GM12878 (cell line): ENCODE data around the gene C9orf72. TPM values are rescaled to one million over a fixed set of nuclear protein-coding genes. Genes with fewer than 3 reads are reported as not detected.

Experiments used
- ATAC-seq: fragments of 200-7000 bp; cut with Tn5 transposase; 3 replicates; pipeline ENCODE4 v1.9.1; 2020; ENCODE audit warnings: mild to moderate bottlenecking, moderate library complexity
- BruUV-seq: library from RNA; stranded (reverse); fragments of 400-500 nt; replicated peaks from 2 replicates; lab custom pipeline; 2021; lab: Mats Ljungman, UMichigan
- CTCF ChIA-PET: fragments of 300-600 bp; sonication (Branson Sonifier 250); formaldehyde crosslinking; extraction: SDS; loops from one replicate; lab custom pipeline; 2021; ENCODE audit warnings: inconsistent platforms; lab: Yijun Ruan, JAX
- POLR2A ChIA-PET: fragments of 350-600 bp; formaldehyde crosslinking; extraction: SDS; loops from one replicate; lab custom pipeline; 2021; ENCODE audit warnings: inconsistent platforms; lab: Charles Lee
- RAD21 ChIA-PET: fragments of 300-600 bp; sonication (Branson Sonifier 250); formaldehyde crosslinking; loops from one replicate; lab custom pipeline; 2023; ENCODE audit warnings: antibody characterized with exemption; ENCODE audit not compliant: unreplicated experiment; lab: Charles Lee
- SMC1A ChIA-PET: fragments of 300-600 bp; sonication (Branson Sonifier 250); formaldehyde crosslinking; loops from one replicate; lab custom pipeline; 2023; ENCODE audit not compliant: unreplicated experiment, uncharacterized antibody; lab: Charles Lee
- DNase-seq: peaks from one replicate; pipeline ENCODE4 v3.0.0-alpha.2; 2011; ENCODE audit warnings: low read depth, low spot score
- FAIRE-seq: peaks from 3 replicates; lab custom pipeline; 2011; peaks lifted over from hg19 to GRCh38; lab: Jason Lieb, UNC
- H2AFZ ChIP-seq: 2 replicates; pipeline ENCODE4 v1.6.0; 2011; ENCODE audit warnings: low read depth, low read length, control low read depth; ENCODE audit not compliant: control insufficient read depth
- H3K27ac ChIP-seq: 2 replicates; pipeline ENCODE4 v1.5.1; 2011; ENCODE audit warnings: control low read depth; ENCODE audit not compliant: control insufficient read depth, insufficient read depth
- H3K27me3 ChIP-seq, 2 experiments: replicated peaks in 1 of 2; 2 replicates each; pipeline versions ENCODE4 v1.6.0 to v1.6.1; 2011; ENCODE audit warnings: low read length in 1 of 2; ENCODE audit not compliant: control insufficient read depth in 2 of 2, insufficient read depth in 2 of 2
- H3K36me3 ChIP-seq, 2 experiments: 2 replicates each; pipeline ENCODE4 v1.5.1; 2011; ENCODE audit warnings: low read length in 1 of 2; ENCODE audit not compliant: control insufficient read depth in 2 of 2, insufficient read depth in 2 of 2
- H3K4me1 ChIP-seq: 2 replicates; pipeline ENCODE4 v1.6.1; 2011; ENCODE audit warnings: mild to moderate bottlenecking, low read length, moderate library complexity, mixed read lengths; ENCODE audit not compliant: control insufficient read depth, insufficient read depth
- H3K4me2 ChIP-seq: 2 replicates; pipeline ENCODE4 v1.6.0; 2011; ENCODE audit warnings: control low read depth; ENCODE audit not compliant: control insufficient read depth, insufficient read depth
- H3K4me3 ChIP-seq: fragments of 200-600 bp; sonication (generic); 2 replicates; pipeline ENCODE4 v1.5.1; 2016
- H3K79me2 ChIP-seq: 2 replicates; pipeline ENCODE4 v1.6.0; 2011; ENCODE audit warnings: low read length; ENCODE audit not compliant: control insufficient read depth, insufficient read depth
- H3K9ac ChIP-seq: 2 replicates; pipeline ENCODE4 v1.8.0; 2011; ENCODE audit warnings: low read length, control low read depth, mixed read lengths; ENCODE audit not compliant: control insufficient read depth, insufficient read depth
- H3K9me3 ChIP-seq: replicated peaks from 3 replicates; pipeline ENCODE4 v1.5.1; 2011; ENCODE audit warnings: mild to moderate bottlenecking, low read length; ENCODE audit not compliant: control insufficient read depth, insufficient read depth
- H4K20me1 ChIP-seq: 2 replicates; pipeline ENCODE4 v1.6.0; 2011; ENCODE audit not compliant: control insufficient read depth, insufficient read depth
- ATF3 ChIP-seq: IDR thresholded peaks from 2 replicates; pipeline ENCODE4 v1.6.1; 2011; ENCODE audit warnings: low read depth, mild to moderate bottlenecking, low read length, moderate library complexity, borderline replicate concordance; ENCODE audit errors: extremely low read depth
- CBX5 ChIP-seq: sonication (generic); IDR thresholded peaks from 2 replicates; pipeline ENCODE4 v1.6.1; 2016; ENCODE audit warnings: low read depth, moderate library complexity, mild to moderate bottlenecking, inconsistent platforms
- CREB1 ChIP-seq: IDR thresholded peaks from 2 replicates; pipeline ENCODE4 v1.6.1; 2012; ENCODE audit warnings: low read depth, mild to moderate bottlenecking, inconsistent platforms
- EGR1 ChIP-seq, 2 experiments: IDR thresholded peaks; 1 replicate in 1 of 2; 2 replicates in 1 of 2; pipeline ENCODE4 v1.6.1; 2011 to 2012; ENCODE audit warnings: low read depth in 2 of 2, low read length in 2 of 2, borderline replicate concordance in 1 of 2, mild to moderate bottlenecking in 1 of 2, moderate library complexity in 1 of 2
- IRF5 ChIP-seq: fragments of 450-650 bp; IDR thresholded peaks from 2 replicates; pipeline ENCODE4 v1.6.1; 2017; ENCODE audit warnings: borderline replicate concordance
- JUND ChIP-seq: IDR thresholded peaks from 2 replicates; pipeline ENCODE4 v1.6.1; 2012; ENCODE audit warnings: low read depth, mild to moderate bottlenecking, low read length, improper control_type of control experiment, moderate library complexity
- KLF5 ChIP-seq: fragments of 450-650 bp; IDR thresholded peaks from 2 replicates; pipeline ENCODE4 v1.6.1; 2014; ENCODE audit warnings: mild to moderate bottlenecking; ENCODE audit not compliant: partially characterized antibody
- MTA2 ChIP-seq: fragments of 450-650 bp; IDR thresholded peaks from 2 replicates; pipeline ENCODE4 v1.6.1; 2016; ENCODE audit warnings: low read depth, mild to moderate bottlenecking, moderate library complexity
- NBN ChIP-seq: fragments of 450-650 bp; IDR thresholded peaks from 2 replicates; pipeline ENCODE4 v1.6.1; 2016
- NFYB ChIP-seq: IDR thresholded peaks from 2 replicates; pipeline ENCODE4 v1.6.1; 2011; ENCODE audit warnings: low read depth, mild to moderate bottlenecking, low read length, improper control_type of control experiment, moderate library complexity; ENCODE audit not compliant: insufficient read depth
- NKRF ChIP-seq: fragments of 450-650 bp; conservative IDR thresholded peaks from 2 replicates; pipeline ENCODE4 v1.6.1; 2017; ENCODE audit warnings: mild to moderate bottlenecking, moderate library complexity
- POLR2AphosphoS2 ChIP-seq: IDR thresholded peaks from 2 replicates; pipeline ENCODE4 v1.6.1; 2011; ENCODE audit warnings: low read depth, mild to moderate bottlenecking, low read length, improper control_type of control experiment, moderate library complexity
- POLR2AphosphoS5 ChIP-seq: IDR thresholded peaks from 2 replicates; pipeline ENCODE4 v1.6.1; 2011; ENCODE audit warnings: mild to moderate bottlenecking, low read length, inconsistent platforms
- RAD51 ChIP-seq: fragments of 450-650 bp; IDR thresholded peaks from 2 replicates; pipeline ENCODE4 v1.6.1; 2016; ENCODE audit warnings: moderate library complexity, mild to moderate bottlenecking, inconsistent platforms
- RBBP5 ChIP-seq: fragments of 200-600 bp; sonication (generic); conservative IDR thresholded peaks from 2 replicates; pipeline ENCODE4 v1.6.1; 2016
- WGBS: methylation state at CpG from one replicate; pipeline ENCODE4 v1.1.6; 2016; ENCODE audit warnings: low lambda C conversion rate; ENCODE audit not compliant: insufficient replicate concordance, insufficient coverage; ENCODE audit errors: missing lambda C conversion rate; 5-methylcytosine and 5-hydroxymethylcytosine counted together
- in situ Hi-C: fragments of 300-500 bp; cut with MboI; formaldehyde crosslinking; loops from 9 replicates; pipeline ENCODE4 v1.14.3; 2018; ENCODE audit warnings: mixed read lengths
- intact Hi-C: fragments of 100-400 bp; cut with micrococcal nuclease; formaldehyde crosslinking; loops from one replicate; pipeline ENCODE4 v1.14.2; 2022; ENCODE audit not compliant: unreplicated experiment
- polyA plus RNA-seq, 11 experiments: library from polyadenylated mRNA; depleted of rRNA in 4 of 11; unstranded in 6 of 11; stranded (reverse) in 5 of 11; fragments of >200 nt; fragmentation: Nextera tagmentation in 4 of 11; fragmentation: Illumina TruSeq in 1 of 11; extraction: Ambion mirVana in 4 of 11; extraction: Trizol in 1 of 11; gene quantifications; 1 replicate in 1 of 11; 2 replicates in 10 of 11; pipeline versions ENCODE4 v1.2.1 to v1.2.3, GENCODE V29; 2011 to 2016; ENCODE audit warnings: inconsistent platforms in 2 of 11, missing spikeins in 2 of 11, low read depth in 1 of 11
- total RNA-seq, 4 experiments: library from RNA; depleted of rRNA in 3 of 4; stranded (reverse); fragments of >200 nt in 3 of 4; fragmentation: Illumina TruSeq in 1 of 4; extraction: Trizol in 1 of 4; gene quantifications; 2 replicates each; pipeline versions ENCODE4 v1.2.1 to v1.2.3, GENCODE V29; 2013 to 2021

C9orf72 gene
- total and polyA plus RNA-seq, 10 of the 15 experiments (the other 5 are each of a cell fraction or from before 2014, with no cell fraction given): 4.8 to 9.0 (median 6.4) TPM

GRCh38 chr9:27534658-27535209 lies 38.5 kb downstream of the C9orf72 start:
- no peak overlapping the region for H3K4me2 ChIP-seq
- no peak overlapping the region for H3K9ac ChIP-seq
- intact Hi-C loops (no loop called here), in situ Hi-C loops (no loop called here)
- RAD21 ChIA-PET: interaction anchor here (2.3 to 6.3 kb wide), 3 partner anchors 12 to 203 kb away, joined by 10 to 97 read pairs (median 62); no protein-coding TSS in a partner anchor
- H3K9me3 ChIP-seq: no peaks in the 10 kb centered on the region
- CTCF ChIA-PET: interaction anchor here (0.7 to 7.9 kb wide), 11 partner anchors 12 to 214 kb away, joined by 3 to 116 read pairs (median 5); no protein-coding TSS in a partner anchor
- H4K20me1 ChIP-seq: no peaks in the 10 kb centered on the region
- no peak overlapping the region for H2AFZ ChIP-seq
- ATAC-seq: no peak
- peaks cover 5% of the 10 kb centered on the region for H3K4me1 ChIP-seq
- no peak for TF ChIP-seq ATF3
- no peak for TF ChIP-seq RAD51
- TF ChIP-seq CREB1: no peak
- no peak for TF ChIP-seq MTA2
- TF ChIP-seq KLF5: no peak
- no peak for TF ChIP-seq POLR2AphosphoS5
- TF ChIP-seq NFYB: no peak
- TF ChIP-seq RBBP5: no peak
- no peak for TF ChIP-seq CBX5
- TF ChIP-seq NBN: no peak
- no peak for TF ChIP-seq JUND
- no peak for TF ChIP-seq IRF5
- no peak for TF ChIP-seq EGR1 (IDR thresholded peaks at IDR 0.05; ENCODE audit: borderline replicate concordance in 1 of 2, low read depth in 2 of 2, low read length in 2 of 2)
- TF ChIP-seq NKRF: no peak
- no peak for TF ChIP-seq POLR2AphosphoS2
- POLR2A ChIA-PET: interaction anchor here (0.8 to 1.8 kb wide), 2 partner anchors 202 to 207 kb away, joined by 5 to 7 read pairs; no protein-coding TSS in a partner anchor
- BruUV-seq: no TSS peak
- SMC1A ChIA-PET: interaction anchor here (1.0 to 11.1 kb wide), 5 partner anchors 12 to 488 kb away, joined by 3 to 89 read pairs (median 79); no protein-coding TSS in a partner anchor
- no peak overlapping the region for H3K4me3 ChIP-seq
- H3K36me3 ChIP-seq: no peaks in the 10 kb centered on the region
- H3K79me2 ChIP-seq: no peaks in the 10 kb centered on the region
- DNase-seq: no peak
- WGBS: 96% methylated on average over 3 of the region's 3 CpGs
- H3K27ac ChIP-seq: no peak overlapping the region
- H3K27me3 ChIP-seq: no peaks in the 10 kb centered on the region
- FAIRE-seq: no peak
